Measurements from ENCODE around the gene DOP1B.

DNA sequence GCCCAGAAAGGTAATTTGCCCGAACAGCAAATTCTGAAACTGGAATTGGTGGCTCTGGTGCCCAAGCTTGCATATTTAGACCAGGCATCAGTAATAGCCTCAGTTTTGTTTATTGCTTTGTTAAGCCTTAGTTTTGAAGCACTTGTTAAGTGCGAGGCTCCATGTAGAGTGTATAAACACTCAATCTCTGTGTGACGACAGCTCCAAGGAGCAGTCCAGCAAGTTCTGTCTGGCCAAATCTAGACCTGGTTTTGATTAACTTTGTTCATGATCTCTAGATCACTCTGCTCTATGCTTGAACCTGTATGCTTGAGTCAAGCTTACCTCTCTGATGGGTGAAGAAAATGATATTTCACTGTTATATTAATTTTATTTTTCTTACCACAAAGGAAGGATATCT is 37.4 kb downstream of the DOP1B start:
- TF ChIP-seq, protein P1, sequence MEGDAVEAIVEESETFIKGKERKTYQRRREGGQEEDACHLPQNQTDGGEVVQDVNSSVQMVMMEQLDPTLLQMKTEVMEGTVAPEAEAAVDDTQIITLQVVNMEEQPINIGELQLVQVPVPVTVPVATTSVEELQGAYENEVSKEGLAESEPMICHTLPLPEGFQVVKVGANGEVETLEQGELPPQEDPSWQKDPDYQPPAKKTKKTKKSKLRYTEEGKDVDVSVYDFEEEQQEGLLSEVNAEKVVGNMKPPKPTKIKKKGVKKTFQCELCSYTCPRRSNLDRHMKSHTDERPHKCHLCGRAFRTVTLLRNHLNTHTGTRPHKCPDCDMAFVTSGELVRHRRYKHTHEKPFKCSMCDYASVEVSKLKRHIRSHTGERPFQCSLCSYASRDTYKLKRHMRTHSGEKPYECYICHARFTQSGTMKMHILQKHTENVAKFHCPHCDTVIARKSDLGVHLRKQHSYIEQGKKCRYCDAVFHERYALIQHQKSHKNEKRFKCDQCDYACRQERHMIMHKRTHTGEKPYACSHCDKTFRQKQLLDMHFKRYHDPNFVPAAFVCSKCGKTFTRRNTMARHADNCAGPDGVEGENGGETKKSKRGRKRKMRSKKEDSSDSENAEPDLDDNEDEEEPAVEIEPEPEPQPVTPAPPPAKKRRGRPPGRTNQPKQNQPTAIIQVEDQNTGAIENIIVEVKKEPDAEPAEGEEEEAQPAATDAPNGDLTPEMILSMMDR (IDR thresholded peaks at IDR 0.05) = no peak
- TF ChIP-seq POLR2A (IDR thresholded peaks at IDR 0.05) (no peak), EP300 (IDR thresholded peaks at IDR 0.05) (no peak)
